HG03558 (cell line): ENCODE results near the gene LCMT1.
"Not testable (repeated sequence)": the region's sequence is repeated elsewhere in the genome, so short reads cannot be mapped to it uniquely, and the experiment has no call there.

ENCODE experiments used
- ATAC-seq: cut with Tn5 transposase; IDR thresholded peaks from one replicate; pipeline ENCODE4 v1.9.1; 2021; ENCODE audit warnings: moderate number of reproducible peaks; ENCODE audit not compliant: unreplicated experiment; ENCODE audit errors: extremely low read depth

The LCMT1 gene

DNA sequence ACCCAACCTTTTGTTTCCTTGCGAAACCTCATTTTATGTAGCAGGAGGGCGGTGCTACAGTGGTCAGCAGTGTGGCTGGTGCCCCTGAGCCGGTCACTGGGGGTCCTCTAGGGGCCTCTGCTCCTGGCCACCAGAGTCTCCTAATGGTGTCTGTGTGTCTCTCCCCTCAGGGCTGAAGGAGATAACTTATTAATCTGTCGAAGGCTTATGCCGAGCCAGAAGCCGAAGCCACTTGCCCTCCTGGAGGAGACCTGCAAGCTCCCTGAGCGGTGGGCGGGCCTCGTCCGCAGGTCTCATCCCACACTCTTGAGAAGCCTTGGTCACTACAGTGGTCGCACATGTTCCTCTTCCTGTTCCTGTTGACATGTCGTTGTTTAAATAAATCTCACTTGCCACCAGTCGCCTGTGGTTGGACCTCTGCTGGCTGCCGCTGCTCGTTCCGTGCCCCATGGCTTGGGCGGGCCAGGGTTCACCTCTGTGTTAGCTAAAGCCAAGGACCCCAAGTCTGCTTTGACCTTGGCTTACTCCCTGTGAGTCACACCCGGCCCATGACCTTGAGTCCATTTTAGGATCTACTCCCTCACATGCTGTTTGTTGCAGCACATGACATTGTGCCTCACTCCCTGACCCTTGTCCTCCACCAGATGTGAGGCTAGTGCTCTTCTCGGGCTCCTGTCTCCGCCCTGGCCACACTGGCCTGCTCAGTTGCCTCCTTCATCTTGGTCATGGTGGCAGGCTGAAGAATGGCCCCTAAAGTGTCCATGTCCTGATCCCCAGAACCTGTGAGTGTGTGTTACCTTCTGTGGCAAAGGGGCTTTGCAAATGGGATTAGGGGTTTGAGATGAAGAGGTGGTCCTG is 66.5 kb downstream of the LCMT1 start:
- ATAC-seq = no peak

DNA sequence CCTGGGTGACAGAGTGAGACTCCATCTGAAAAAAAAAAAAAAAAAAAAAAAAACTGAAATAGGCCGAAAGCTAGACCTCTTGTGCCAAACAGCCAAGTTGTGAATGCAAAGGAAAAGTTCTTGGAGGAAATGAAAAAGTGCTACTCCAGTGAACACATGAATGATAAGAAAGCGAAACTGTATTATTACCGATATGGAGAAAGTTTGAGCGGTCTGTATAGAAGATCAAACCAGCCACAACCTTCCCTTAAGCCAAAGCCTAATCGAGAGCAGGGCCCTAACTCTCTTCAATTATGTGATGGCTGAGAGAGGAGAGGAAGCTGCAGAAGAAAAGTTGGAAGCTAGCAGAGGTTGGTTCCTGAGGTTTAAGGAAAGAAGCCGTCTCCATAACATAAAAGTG is 69.7 kb downstream of the LCMT1 start:
- not testable (repeated sequence) for ATAC-seq

DNA sequence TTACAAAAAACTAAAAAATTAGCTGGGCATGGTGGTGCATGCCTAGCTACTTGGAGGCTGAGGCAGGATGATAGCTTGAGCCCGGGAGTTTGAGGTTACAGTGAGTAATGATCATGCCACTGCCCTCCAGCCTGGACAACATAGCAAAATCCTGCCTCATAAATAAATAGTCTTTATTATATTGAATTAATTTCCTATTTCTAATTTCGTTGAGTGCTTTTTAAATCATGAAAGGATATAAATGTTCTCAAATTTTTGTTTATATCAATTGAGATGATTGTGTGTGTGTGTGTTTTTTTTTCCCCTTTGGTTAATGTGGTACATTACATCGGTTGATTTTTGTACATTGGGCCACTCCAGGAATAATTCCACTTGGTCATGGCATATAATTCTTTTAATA is 73.2 kb downstream of the LCMT1 start:
- ATAC-seq = no peak

DNA sequence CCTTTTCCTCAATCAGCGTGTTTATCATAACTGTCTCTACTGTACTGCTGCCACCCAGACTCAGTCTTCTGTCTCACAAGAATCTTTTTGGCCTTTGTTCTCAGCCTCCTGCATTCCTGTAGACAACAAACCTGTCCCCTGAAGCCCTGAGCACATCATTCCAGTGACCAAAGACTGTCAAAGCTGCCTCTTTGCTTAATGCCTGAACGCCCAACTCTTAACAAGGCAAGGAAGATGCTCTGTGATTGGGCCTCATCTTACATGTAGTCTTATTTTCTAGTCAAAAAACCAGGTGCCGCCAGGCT is 75.9 kb downstream of the LCMT1 start:
- no peak for ATAC-seq

DNA sequence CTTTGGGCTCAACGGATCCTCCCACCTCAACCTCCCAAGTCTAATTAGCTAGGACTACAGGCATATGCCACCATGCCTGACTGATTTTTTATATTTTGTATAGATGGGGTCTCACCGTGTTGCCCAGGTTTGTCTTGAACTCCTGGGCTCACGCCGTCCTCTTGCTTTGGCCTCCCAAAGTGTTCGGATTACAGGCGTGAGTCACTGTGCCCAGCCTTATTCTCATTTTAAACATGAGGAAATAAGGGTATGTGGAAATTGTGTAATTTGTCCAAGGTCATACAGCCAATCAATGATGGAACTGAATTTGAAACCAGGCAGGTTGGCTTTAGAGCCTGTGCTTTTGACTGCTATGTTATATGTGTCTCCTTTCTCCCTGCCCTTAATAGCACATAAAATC is 77.8 kb downstream of the LCMT1 start:
- ATAC-seq = no peak

DNA sequence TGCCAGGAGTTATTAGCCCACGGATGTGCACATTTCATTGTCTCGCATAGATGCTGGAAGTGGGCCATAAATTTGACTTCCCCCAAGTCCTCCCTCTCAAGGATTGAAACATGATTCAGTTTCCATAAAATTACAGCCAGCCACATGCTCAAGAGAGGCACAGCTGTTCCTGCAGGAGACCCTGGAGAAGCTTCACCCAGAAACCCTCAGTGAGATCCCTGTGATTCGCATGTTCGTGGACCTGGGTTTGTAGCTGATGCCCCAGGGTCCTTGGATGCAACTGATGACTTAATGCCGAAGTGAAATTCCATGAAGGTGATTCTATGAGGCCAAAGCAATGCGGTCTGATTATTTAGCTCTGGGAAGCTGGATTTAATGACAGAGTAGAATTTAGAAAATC is 80.6 kb downstream of the LCMT1 start:
- no peak for ATAC-seq

DNA sequence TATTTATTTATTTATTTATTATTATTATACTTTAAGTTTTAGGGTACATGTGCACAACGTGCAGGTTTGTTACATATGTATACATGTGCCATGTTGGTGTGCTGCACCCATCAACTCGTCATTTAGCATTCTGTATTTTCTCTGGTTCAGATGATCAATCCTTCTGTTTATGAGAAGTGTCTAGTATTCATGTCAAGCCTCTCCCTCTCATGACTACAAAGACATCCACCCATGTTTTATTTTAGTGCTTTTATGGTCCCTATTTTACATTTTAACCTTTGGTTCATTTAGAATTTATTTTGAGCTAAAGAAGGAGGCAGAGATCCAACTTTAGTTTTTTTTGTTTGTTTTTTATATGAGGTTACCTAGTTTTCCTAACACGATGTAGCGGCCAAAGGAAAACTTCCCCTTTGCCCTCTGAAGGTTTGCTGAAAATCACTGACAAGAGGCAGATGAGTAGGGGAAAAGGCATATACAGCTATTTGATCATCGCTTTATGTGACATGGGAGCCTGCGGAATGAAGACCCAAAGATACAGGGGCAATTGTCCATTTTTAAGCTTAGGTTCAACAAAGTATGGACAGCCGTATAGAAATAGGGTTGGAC is 82.8 kb downstream of the LCMT1 start:
- no peak for ATAC-seq

DNA sequence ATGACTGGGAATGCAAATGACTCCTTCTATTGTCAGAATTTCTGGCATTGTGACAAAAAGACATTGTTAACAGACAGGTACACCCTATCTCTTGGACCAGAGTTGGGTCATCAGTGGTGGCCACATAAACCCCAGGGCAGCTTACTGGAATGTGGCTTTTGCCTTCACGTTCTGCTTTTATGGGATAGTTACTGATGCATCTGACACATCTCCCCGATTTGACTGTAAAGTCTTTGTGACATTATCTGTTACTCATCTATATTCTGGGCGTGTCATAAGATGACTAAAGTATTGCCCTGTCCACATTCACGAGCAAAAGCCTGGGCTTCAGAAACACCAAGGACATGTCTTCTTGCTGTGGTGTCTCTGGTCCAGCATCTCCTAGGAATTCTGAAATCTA is 86.5 kb downstream of the LCMT1 start:
- ATAC-seq = no peak

DNA sequence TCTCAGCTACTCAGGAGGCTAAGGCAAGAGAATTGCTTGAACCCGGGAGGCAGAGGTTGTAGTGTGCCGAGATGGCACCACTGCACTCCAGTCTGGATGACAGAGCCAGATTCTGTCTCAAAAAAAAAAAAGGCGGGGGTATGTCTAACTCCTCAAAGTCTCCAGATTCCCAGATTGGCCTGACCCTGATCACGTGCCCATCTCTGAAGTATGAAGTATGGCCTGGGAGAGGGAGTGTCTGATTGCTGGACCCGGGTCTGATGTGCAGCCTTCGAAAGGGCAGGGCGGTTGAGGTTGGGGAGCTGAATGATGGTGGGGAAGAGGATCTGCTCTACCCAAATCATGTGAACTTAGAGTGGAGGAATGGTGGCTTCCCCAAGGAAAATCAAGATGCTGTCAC is 87.9 kb downstream of the LCMT1 start:
- no peak for ATAC-seq

DNA sequence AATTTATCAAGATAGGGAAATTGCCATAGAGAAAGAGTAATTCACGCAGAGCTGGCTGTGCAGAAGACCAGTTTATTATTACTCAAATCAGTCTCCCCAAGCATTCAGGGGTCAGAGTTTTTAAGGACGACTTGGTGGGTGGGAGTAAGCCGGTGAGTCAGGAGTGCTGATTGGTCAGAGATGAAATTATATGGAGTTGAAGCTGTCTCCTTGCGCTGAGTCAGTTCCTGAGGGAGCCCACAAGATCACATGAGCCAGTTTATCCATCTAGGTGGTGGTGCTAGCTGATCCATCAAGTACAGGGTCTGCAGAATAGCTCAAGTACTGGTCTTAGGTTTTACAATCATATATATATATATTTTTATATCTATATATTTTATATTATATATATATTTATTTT is 99.2 kb downstream of the LCMT1 start:
- no peak for ATAC-seq

DNA sequence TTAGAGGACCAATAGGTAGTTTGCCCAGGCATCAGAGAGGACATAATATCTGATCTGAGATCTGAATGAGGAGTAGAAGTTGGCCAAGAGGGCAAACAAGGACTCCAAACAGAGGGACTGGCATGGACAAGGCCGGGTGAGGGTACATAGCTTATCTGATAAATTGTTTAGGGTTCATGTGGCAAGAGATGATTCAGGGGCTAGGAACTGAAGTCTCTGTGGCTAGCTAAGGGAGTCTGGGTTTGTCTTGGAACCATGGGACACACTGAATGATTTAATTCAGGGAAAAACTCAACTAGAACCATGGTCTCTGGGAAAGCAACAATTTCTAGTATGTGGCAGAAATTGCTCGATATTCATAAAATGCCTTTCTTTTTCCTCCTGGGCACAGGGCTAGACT is 101.1 kb downstream of the LCMT1 start:
- ATAC-seq = no peak

DNA sequence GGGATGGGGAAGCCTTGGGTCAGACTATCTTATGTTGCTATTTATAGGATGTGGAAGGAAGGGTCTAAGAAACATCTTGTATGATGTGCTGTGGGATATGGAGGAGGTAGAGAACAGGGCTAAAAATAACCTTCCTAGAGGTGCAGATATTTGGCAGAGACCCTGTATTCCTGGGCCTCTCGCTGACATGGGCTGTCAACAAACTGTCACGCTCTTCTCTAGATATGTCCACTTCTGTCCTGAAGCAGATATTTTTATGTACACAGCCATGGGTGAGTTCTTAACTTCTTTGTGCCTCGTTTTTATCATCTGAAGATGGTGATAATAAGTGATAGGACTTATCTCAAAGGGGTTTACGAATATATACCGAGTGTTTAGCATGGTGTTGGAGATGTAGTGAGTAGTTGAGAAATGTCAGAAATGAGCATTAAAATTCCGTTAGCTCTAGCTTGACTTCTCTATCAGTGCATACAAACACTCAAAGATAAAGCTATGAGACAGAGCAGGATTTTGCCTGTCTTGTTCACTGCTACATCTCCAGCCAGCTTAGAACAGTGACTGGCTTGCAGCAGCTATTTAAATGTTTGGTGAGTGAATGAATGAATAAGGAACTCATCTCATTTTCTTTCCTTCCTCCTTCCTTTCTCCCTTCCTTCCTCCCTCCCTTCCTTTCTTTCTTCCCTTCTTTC is 102.3 kb downstream of the LCMT1 start:
- no peak for ATAC-seq

DNA sequence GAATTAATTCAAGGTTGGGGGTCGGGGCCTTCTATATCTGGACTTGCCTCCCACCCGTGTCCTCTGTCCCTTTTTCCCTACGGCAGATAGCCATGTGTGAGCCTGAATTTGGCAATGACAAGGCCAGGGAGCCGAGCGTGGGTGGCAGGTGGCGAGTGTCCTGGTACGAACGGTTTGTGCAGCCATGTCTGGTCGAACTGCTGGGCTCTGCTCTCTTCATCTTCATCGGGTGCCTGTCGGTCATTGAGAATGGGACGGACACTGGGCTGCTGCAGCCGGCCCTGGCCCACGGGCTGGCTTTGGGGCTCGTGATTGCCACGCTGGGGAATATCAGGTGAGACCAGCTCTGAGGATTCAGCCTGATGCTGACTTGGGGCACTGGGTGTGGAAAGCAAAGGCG is 105.6 kb downstream of the LCMT1 start:
- no peak for ATAC-seq

DNA sequence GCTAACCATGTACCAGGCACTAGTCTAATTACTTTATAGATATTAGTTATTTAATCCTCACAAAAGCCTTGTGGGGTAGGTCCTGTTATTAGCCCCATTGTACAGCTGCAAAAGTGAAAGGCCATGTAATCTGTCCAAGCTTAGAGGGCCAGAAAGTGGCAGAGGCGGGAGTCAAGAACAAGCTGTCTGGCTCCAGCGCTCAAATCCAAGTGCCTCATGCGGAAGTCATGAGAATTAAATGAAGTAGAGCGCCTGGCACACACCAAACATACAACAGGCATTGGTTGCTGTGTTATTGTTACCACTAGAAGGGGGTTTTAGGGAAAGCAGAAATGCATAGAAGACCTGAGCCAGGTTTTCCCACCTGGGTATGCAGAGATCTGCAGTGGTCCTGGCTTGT is 106.4 kb downstream of the LCMT1 start:
- ATAC-seq = no peak

DNA sequence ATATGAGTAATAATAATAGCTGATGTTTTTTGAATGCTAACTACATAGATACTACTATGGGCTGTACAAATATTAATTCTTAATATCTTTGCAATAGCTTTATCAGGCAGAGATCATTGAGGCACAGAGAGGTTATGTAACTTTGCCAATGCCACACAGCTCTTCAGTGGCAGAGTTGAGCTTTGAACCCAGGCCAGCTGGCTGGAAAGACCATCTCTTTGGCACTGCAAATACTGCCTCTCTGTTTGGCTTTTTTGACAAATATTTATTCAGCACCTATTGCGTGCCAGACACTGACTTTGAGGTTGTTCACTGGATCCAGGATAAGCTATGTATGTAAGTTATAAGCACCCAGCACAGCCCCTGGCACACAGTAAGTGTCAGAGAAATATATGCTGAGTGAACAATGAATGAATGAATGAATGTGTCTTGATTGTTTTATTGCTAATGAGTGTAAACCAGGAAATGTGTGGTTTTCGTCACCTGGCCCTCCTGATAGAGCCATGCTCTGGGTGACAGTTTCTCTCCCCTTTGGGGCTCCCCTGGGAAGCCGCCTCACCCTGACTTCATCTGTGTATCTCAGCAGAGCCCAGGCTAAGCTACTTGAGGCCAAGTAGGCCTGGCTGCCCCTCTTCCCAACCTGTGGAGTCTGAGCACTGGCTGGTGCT is 107.7 kb downstream of the LCMT1 start:
- ATAC-seq = no peak

DNA sequence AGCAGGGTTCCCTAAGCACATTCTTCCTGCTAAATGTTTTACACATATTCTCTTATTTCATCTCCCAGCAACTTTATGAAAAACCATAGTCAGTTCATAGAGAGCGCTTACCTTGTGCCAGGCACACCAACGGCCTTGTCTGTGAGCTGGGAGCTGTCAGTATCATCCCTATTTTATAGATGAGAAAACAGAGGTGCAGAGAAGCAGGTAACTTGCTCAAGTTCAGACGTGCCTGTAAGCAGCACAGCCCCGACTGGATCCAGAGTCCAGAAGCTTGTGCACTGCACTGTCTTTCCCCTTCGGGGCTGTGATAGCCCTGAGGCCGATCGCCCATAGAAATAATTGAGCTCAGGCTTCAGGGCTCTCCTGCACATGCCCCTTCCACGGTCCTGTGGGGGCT is 111.4 kb downstream of the LCMT1 start:
- ATAC-seq = no peak

DNA sequence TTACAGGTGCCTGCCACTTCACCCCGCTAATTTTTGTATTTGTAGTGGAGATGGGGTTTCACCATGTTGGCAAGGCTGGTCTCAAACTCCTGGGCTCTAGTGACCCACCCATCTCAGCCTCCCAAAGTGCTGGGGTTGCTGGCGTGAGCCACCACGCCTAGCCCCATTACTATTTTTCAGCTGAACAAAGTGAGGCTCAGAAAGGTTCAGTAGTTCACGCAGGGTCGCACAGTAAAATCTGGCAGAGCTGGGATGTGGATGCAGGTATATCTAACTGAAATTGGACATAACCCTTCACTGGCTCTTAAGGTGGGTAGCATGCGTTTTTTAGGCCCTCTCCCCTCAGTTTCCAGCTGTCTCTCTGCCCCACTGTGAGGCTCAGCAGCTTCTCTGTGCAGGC is 112.4 kb downstream of the LCMT1 start:
- ATAC-seq = no peak

DNA sequence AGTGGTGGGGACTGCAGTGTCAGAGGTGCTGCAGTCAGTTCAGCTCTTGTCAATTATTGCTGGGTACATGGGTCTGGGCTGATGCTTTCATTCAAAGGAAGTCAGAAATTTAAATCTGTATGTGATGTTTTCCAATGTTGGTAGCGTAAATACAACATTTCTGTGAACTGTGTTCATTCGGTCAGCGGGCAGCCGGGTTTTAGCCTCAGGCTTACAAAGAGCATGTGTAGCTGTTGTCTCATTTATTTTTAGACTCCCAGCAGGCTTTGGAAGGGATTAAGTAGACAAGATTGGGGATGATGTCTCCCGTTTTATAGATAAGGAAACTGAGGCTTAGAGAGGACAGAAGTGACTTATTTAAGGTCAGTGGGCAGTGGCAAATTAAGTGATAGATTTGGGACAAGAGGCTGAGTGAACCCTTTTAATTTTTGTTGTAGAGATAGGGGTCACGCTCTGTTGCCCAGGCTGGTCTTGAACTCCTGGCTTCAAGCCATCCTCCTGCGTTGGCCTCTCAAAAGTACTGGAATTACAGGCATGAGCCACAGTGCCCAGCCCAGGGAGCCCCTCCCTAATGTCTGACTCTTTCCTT is 113.3 kb downstream of the LCMT1 start:
- no peak for ATAC-seq
